HEK293 (cell line): ENCODE data around the gene MAP7D1.

ENCODE experiments used
- EGR2 ChIP-seq: fragments of 450-650 bp; formaldehyde crosslinking; IDR thresholded peaks from 2 replicates; pipeline ENCODE4 v1.5.1; 2016; ENCODE audit warnings: low read depth, missing biosample characterization, missing genetic modification characterization
- HOXC10 ChIP-seq: sonication (generic); formaldehyde crosslinking; IDR thresholded peaks from 2 replicates; pipeline ENCODE4 v1.8.1; 2023; ENCODE audit warnings: mild to moderate bottlenecking, missing genetic modification reagents
- IKZF3 ChIP-seq: fragments of 450-650 bp; IDR thresholded peaks from 2 replicates; pipeline ENCODE4 v1.5.0; 2018; ENCODE audit warnings: missing biosample characterization, mild to moderate bottlenecking, missing genetic modification characterization, moderate library complexity
- ZBTB1 ChIP-seq: fragments of 450-650 bp; formaldehyde crosslinking; IDR thresholded peaks from 2 replicates; pipeline ENCODE4 v1.5.1; 2016; ENCODE audit warnings: missing biosample characterization, missing genetic modification characterization
- ZBTB20 ChIP-seq: fragments of 450-650 bp; formaldehyde crosslinking; IDR thresholded peaks from 2 replicates; pipeline ENCODE4 v1.5.1; 2016; ENCODE audit warnings: missing biosample characterization, missing genetic modification characterization
- ZEB2 ChIP-seq: fragments of 450-650 bp; formaldehyde crosslinking; IDR thresholded peaks from 2 replicates; pipeline ENCODE4 v1.5.1; 2016; ENCODE audit warnings: missing biosample characterization, missing genetic modification characterization
- ZFP3 ChIP-seq: fragments of 450-650 bp; formaldehyde crosslinking; IDR thresholded peaks from 2 replicates; pipeline ENCODE4 v1.5.1; 2016; ENCODE audit warnings: low read depth, missing biosample characterization, missing genetic modification characterization
- ZFP41 ChIP-seq: fragments of 450-650 bp; formaldehyde crosslinking; IDR thresholded peaks from 2 replicates; pipeline ENCODE4 v1.5.1; 2016; ENCODE audit warnings: missing biosample characterization, missing genetic modification characterization, borderline replicate concordance
- ZIC2 ChIP-seq: fragments of 450-650 bp; formaldehyde crosslinking; IDR thresholded peaks from 2 replicates; pipeline ENCODE4 v1.5.1; 2016; ENCODE audit warnings: missing biosample characterization, missing genetic modification characterization
- ZNF112 ChIP-seq: fragments of 450-650 bp; formaldehyde crosslinking; IDR thresholded peaks from 2 replicates; pipeline ENCODE4 v1.5.0; 2017; ENCODE audit warnings: missing biosample characterization, missing genetic modification characterization
- ZNF146 ChIP-seq: fragments of 450-650 bp; formaldehyde crosslinking; IDR thresholded peaks from 2 replicates; pipeline ENCODE4 v1.5.1; 2016; ENCODE audit warnings: missing biosample characterization, missing genetic modification characterization
- ZNF2 ChIP-seq: fragments of 450-650 bp; formaldehyde crosslinking; IDR thresholded peaks from 2 replicates; pipeline ENCODE4 v1.5.1; 2016; ENCODE audit warnings: missing biosample characterization, missing genetic modification characterization
- ZNF211 ChIP-seq: fragments of 450-650 bp; formaldehyde crosslinking; IDR thresholded peaks from 2 replicates; pipeline ENCODE4 v1.5.1; 2016; ENCODE audit warnings: low read depth, missing biosample characterization, missing genetic modification characterization
- ZNF335 ChIP-seq: fragments of 450-650 bp; formaldehyde crosslinking; conservative IDR thresholded peaks from 2 replicates; pipeline ENCODE4 v1.5.1; 2016; ENCODE audit warnings: missing biosample characterization, missing genetic modification characterization
- ZNF354C ChIP-seq: fragments of 450-650 bp; formaldehyde crosslinking; IDR thresholded peaks from 2 replicates; pipeline ENCODE4 v1.5.1; 2016; ENCODE audit warnings: missing biosample characterization, missing genetic modification characterization, low read depth, borderline replicate concordance
- ZNF366 ChIP-seq: fragments of 450-650 bp; formaldehyde crosslinking; conservative IDR thresholded peaks from 2 replicates; pipeline ENCODE4 v1.5.1; 2016; ENCODE audit warnings: missing biosample characterization, missing genetic modification characterization
- ZNF426 ChIP-seq: fragments of 450-650 bp; formaldehyde crosslinking; IDR thresholded peaks from 2 replicates; pipeline ENCODE4 v1.5.1; 2017; ENCODE audit warnings: missing biosample characterization, missing genetic modification characterization, mild to moderate bottlenecking, inconsistent platforms, moderate library complexity
- ZNF560 ChIP-seq: fragments of 450-650 bp; formaldehyde crosslinking; IDR thresholded peaks from 2 replicates; pipeline ENCODE4 v1.5.1; 2017; ENCODE audit warnings: missing biosample characterization, missing genetic modification characterization, borderline replicate concordance
- ZNF701 ChIP-seq: fragments of 450-650 bp; formaldehyde crosslinking; IDR thresholded peaks from 2 replicates; pipeline ENCODE4 v1.5.1; 2016; ENCODE audit warnings: missing biosample characterization, missing genetic modification characterization
- ZNF843 ChIP-seq: fragments of 450-650 bp; formaldehyde crosslinking; IDR thresholded peaks from 2 replicates; pipeline ENCODE4 v1.5.1; 2016; ENCODE audit warnings: missing biosample characterization, missing genetic modification characterization
- ZSCAN30 ChIP-seq: fragments of 450-650 bp; IDR thresholded peaks from 2 replicates; pipeline ENCODE4 v1.5.1; 2018; ENCODE audit warnings: missing biosample characterization, mild to moderate bottlenecking, missing genetic modification characterization, moderate library complexity
- TF ChIP-seq, protein P1 (sequence below): fragments of 450-650 bp; formaldehyde crosslinking; IDR thresholded peaks from 2 replicates; pipeline ENCODE4 v1.5.1; 2016; ENCODE audit warnings: missing biosample characterization, missing genetic modification characterization
- TF ChIP-seq, protein P2 (sequence below): fragments of 450-650 bp; formaldehyde crosslinking; IDR thresholded peaks from 2 replicates; pipeline ENCODE4 v1.5.1; 2016; ENCODE audit warnings: missing biosample characterization, missing genetic modification characterization
- TF ChIP-seq, protein P3 (sequence below): fragments of 450-650 bp; formaldehyde crosslinking; IDR thresholded peaks from 2 replicates; pipeline ENCODE4 v1.5.1; 2016; ENCODE audit warnings: missing biosample characterization, missing genetic modification characterization
- TF ChIP-seq, protein P4 (sequence below): fragments of 450-650 bp; formaldehyde crosslinking; IDR thresholded peaks from 2 replicates; pipeline ENCODE4 v1.5.1; 2016; ENCODE audit warnings: missing biosample characterization, missing genetic modification characterization, low read depth
- TF ChIP-seq, protein P5 (sequence below): fragments of 450-650 bp; formaldehyde crosslinking; IDR thresholded peaks from 2 replicates; pipeline ENCODE4 v1.5.1; 2016; ENCODE audit warnings: missing biosample characterization, missing genetic modification characterization, borderline replicate concordance
- TF ChIP-seq, protein P6 (sequence below): fragments of 450-650 bp; formaldehyde crosslinking; IDR thresholded peaks from 2 replicates; pipeline ENCODE4 v1.5.1; 2017; ENCODE audit warnings: missing biosample characterization, mild to moderate bottlenecking, missing genetic modification characterization, moderate library complexity

Gene MAP7D1

DNA sequence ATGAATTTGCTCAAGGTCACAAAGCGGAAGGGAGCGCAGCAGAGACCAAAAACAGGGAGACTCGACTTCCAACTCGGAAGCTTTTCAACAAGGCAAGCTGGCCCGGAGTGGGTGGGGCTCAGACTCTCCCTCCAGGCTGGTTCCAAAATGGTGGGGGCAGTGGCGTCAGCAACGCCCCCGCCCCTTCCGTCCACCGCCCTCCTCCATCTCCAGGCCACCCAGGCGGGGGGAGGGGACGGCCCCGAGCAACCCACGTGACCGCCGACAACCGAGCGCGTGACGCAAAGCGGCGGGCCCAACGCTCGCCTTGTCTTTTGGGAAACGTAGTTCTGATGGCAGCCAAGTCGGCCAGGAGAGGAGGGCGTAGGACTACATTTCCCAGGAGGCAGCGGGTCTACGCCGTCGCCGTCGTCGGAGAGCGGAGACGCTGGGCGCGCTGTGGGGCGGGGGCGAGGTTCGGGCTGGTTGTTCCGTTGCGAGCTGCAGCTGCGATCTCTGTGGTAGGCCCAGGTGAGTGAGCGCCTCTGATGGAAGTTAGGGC lies 68.1 kb downstream of the MAP7D1 start, which contains the start of gene THRAP3 (continued):
- TF ChIP-seq, protein P1, sequence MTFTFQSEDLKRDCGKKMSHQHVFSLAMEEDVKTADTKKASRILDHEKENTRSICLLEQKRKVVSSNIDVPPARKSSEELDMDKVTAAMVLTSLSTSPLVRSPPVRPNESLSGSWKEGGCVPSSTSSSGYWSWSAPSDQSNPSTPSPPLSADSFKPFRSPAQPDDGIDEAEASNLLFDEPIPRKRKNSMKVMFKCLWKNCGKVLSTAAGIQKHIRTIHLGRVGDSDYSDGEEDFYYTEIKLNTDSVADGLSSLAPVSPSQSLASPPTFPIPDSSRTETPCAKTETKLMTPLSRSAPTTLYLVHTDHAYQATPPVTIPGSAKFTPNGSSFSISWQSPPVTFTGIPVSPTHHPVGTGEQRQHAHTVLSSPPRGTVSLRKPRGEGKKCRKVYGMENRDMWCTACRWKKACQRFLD (tag by site-specific recombination): no peak
- no peak for TF ChIP-seq ZNF354C (tag by site-specific recombination)
- TF ChIP-seq, protein P2, sequence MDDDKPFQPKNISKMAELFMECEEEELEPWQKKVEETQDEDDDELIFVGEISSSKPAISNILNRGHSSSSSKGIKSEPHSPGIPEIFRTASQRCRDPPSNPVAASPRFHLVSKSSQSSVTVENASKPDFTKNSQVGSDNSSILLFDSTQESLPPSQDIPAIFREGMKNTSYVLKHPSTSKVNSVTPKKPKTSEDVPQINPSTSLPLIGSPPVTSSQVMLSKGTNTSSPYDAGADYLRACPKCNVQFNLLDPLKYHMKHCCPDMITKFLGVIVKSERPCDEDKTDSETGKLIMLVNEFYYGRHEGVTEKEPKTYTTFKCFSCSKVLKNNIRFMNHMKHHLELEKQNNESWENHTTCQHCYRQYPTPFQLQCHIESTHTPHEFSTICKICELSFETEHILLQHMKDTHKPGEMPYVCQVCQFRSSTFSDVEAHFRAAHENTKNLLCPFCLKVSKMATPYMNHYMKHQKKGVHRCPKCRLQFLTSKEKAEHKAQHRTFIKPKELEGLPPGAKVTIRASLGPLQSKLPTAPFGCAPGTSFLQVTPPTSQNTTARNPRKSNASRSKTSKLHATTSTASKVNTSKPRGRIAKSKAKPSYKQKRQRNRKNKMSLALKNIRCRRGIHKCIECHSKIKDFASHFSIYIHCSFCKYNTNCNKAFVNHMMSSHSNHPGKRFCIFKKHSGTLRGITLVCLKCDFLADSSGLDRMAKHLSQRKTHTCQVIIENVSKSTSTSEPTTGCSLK (tag by site-specific recombination): no peak
- 0 out of 2 replicates have a peak, but pooled peaks have one; percentile 21 for TF ChIP-seq ZSCAN30
- no peak for TF ChIP-seq ZNF2 (tag by site-specific recombination)
- TF ChIP-seq ZIC2: peak; percentile 81
- TF ChIP-seq ZNF366: peak; percentile 84; the same call in 1 of the 2 replicates
- TF ChIP-seq, protein P3, sequence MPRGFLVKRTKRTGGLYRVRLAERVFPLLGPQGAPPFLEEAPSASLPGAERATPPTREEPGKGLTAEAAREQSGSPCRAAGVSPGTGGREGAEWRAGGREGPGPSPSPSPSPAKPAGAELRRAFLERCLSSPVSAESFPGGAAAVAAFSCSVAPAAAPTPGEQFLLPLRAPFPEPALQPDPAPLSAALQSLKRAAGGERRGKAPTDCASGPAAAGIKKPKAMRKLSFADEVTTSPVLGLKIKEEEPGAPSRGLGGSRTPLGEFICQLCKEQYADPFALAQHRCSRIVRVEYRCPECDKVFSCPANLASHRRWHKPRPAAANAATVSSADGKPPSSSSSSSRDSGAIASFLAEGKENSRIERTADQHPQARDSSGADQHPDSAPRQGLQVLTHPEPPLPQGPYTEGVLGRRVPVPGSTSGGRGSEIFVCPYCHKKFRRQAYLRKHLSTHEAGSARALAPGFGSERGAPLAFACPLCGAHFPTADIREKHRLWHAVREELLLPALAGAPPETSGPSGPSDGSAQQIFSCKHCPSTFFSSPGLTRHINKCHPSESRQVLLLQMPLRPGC: peak; percentile 27; the same call in 1 of the 2 replicates
- no peak for TF ChIP-seq HOXC10
- TF ChIP-seq ZNF426: no peak
- no peak for TF ChIP-seq ZFP41 (tag by site-specific recombination)
- TF ChIP-seq ZNF146: no peak
- no peak for TF ChIP-seq ZNF701 (tag by site-specific recombination)
- TF ChIP-seq, protein P4, sequence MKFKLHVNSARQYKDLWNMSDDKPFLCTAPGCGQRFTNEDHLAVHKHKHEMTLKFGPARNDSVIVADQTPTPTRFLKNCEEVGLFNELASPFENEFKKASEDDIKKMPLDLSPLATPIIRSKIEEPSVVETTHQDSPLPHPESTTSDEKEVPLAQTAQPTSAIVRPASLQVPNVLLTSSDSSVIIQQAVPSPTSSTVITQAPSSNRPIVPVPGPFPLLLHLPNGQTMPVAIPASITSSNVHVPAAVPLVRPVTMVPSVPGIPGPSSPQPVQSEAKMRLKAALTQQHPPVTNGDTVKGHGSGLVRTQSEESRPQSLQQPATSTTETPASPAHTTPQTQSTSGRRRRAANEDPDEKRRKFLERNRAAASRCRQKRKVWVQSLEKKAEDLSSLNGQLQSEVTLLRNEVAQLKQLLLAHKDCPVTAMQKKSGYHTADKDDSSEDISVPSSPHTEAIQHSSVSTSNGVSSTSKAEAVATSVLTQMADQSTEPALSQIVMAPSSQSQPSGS (tag by site-specific recombination): peak; percentile 52; the same call in 1 of the 2 replicates
- TF ChIP-seq ZNF560 (tag by site-specific recombination): no peak
- 0 out of 2 replicates have a peak, but pooled peaks have one; percentile 50 for TF ChIP-seq IKZF3 (tag by site-specific recombination)
- TF ChIP-seq, protein P5, sequence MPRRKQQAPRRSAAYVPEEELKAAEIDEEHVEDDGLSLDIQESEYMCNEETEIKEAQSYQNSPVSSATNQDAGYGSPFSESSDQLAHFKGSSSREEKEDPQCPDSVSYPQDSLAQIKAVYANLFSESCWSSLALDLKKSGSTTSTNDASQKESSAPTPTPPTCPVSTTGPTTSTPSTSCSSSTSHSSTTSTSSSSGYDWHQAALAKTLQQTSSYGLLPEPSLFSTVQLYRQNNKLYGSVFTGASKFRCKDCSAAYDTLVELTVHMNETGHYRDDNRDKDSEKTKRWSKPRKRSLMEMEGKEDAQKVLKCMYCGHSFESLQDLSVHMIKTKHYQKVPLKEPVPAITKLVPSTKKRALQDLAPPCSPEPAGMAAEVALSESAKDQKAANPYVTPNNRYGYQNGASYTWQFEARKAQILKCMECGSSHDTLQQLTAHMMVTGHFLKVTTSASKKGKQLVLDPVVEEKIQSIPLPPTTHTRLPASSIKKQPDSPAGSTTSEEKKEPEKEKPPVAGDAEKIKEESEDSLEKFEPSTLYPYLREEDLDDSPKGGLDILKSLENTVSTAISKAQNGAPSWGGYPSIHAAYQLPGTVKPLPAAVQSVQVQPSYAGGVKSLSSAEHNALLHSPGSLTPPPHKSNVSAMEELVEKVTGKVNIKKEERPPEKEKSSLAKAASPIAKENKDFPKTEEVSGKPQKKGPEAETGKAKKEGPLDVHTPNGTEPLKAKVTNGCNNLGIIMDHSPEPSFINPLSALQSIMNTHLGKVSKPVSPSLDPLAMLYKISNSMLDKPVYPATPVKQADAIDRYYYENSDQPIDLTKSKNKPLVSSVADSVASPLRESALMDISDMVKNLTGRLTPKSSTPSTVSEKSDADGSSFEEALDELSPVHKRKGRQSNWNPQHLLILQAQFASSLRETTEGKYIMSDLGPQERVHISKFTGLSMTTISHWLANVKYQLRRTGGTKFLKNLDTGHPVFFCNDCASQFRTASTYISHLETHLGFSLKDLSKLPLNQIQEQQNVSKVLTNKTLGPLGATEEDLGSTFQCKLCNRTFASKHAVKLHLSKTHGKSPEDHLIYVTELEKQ (tag by site-specific recombination): no peak
- no peak; the same call in 1 of the 2 replicates for TF ChIP-seq ZBTB20 (tag by site-specific recombination)
- TF ChIP-seq ZEB2 (tag by site-specific recombination): peak; percentile 98
- TF ChIP-seq ZNF335: no peak; the same call in none of the 2 replicates
- TF ChIP-seq ZNF211: no peak
- TF ChIP-seq ZFP3: no peak
- TF ChIP-seq EGR2 (tag by site-specific recombination): peak; percentile 94
- TF ChIP-seq, protein P6, sequence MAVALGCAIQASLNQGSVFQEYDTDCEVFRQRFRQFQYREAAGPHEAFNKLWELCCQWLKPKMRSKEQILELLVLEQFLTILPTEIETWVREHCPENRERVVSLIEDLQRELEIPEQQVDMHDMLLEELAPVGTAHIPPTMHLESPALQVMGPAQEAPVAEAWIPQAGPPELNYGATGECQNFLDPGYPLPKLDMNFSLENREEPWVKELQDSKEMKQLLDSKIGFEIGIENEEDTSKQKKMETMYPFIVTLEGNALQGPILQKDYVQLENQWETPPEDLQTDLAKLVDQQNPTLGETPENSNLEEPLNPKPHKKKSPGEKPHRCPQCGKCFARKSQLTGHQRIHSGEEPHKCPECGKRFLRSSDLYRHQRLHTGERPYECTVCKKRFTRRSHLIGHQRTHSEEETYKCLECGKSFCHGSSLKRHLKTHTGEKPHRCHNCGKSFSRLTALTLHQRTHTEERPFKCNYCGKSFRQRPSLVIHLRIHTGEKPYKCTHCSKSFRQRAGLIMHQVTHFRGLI (tag by site-specific recombination): peak; percentile 90
- TF ChIP-seq ZNF843 (tag by site-specific recombination): peak; percentile 59; the same call in 1 of the 2 replicates
- no peak for TF ChIP-seq ZBTB1 (tag by site-specific recombination)
- TF ChIP-seq ZNF112 (tag by site-specific recombination): no peak
